ENCODE results near the gene IL6R. TPM values are rescaled to one million over a fixed set of nuclear protein-coding genes. Genes with fewer than 3 reads are reported as not detected.

The IL6R gene
- total RNA-seq, 2 experiments from 2014 or later = 15.7 to 16.0 TPM

- Mint-ChIP-seq H3K4me3 (peak overlapping the region; percentile 77), H3K36me3 (ENCODE audit: low read depth) (peaks cover 3% of the 10 kb centered on the region), H3K27ac (peak overlapping the region; percentile 88), H3K27me3 (peaks cover 19% of the 10 kb centered on the region), H3K4me1 (peaks cover 79% of the 10 kb centered on the region), H3K9me3 (no peaks in the 10 kb centered on the region)
- POLR2A ChIA-PET = interaction anchor here (1.0 to 3.9 kb wide), 7 partner anchors 10 to 80 kb away, joined by 3 to 36 read pairs (median 4); no protein-coding TSS in a partner anchor
- CTCF ChIA-PET = interaction anchor here (0.6 to 2.8 kb wide), 10 partner anchors 10 to 470 kb away, joined by 3 to 9 read pairs (median 4); no protein-coding TSS in a partner anchor
- DNase-seq = no peak
Observed at GRCh38 chr1:154408174-154408777, 3.1 kb downstream of the IL6R start.

GRCh38 chr1:154410185-154410827, 5.2 kb downstream of the IL6R start:
- CTCF ChIA-PET = interaction anchor here (1.1 to 1.8 kb wide), 3 partner anchors 9 to 58 kb away, joined by 3 to 4 read pairs (median 3); no protein-coding TSS in a partner anchor
- POLR2A ChIA-PET = interaction anchor here (1.0 to 2.5 kb wide), 6 partner anchors 10 to 72 kb away, joined by 3 to 14 read pairs (median 4); no protein-coding TSS in a partner anchor
- peaks cover 64% of the 10 kb centered on the region for H3K4me1 Mint-ChIP-seq
- DNase-seq = peak; percentile 28
- peak overlapping the region; percentile 3 for H3K4me3 Mint-ChIP-seq
- H3K36me3 Mint-ChIP-seq (ENCODE audit: low read depth) = peaks cover 3% of the 10 kb centered on the region
- H3K27me3 Mint-ChIP-seq = peaks cover 13% of the 10 kb centered on the region
- peak overlapping the region; percentile 72 for H3K27ac Mint-ChIP-seq
- no peaks in the 10 kb centered on the region for H3K9me3 Mint-ChIP-seq

- Mint-ChIP-seq H3K4me1 (peaks cover 61% of the 10 kb centered on the region), H3K4me3 (no peak overlapping the region), H3K9me3 (no peaks in the 10 kb centered on the region), H3K36me3 (ENCODE audit: low read depth) (peaks cover 5% of the 10 kb centered on the region), H3K27ac (peak overlapping the region; percentile 72), H3K27me3 (peaks cover 7% of the 10 kb centered on the region)
- POLR2A ChIA-PET = interaction anchor here (1.3 to 2.5 kb wide), 2 partner anchors 9 to 52 kb away, joined by 4 to 14 read pairs; no protein-coding TSS in a partner anchor
- CTCF ChIA-PET = interaction anchor here (0.6 to 1.8 kb wide), 3 partner anchors 8 to 1901 kb away, joined by 3 to 5 read pairs (median 4); no protein-coding TSS in a partner anchor
- no peak for DNase-seq
Observed at GRCh38 chr1:154411525-154411924, 6.4 kb downstream of the IL6R start.

GRCh38 chr1:154413177-154413783, 8.1 kb downstream of the IL6R start:
- H3K4me1 Mint-ChIP-seq = peaks cover 51% of the 10 kb centered on the region
- H3K4me3 Mint-ChIP-seq = no peak overlapping the region
- H3K36me3 Mint-ChIP-seq (ENCODE audit: low read depth) = peaks cover 5% of the 10 kb centered on the region
- peaks cover 1% of the 10 kb centered on the region for H3K27me3 Mint-ChIP-seq
- ChIA-PET CTCF (interaction anchor here (0.7 kb wide), 1 partner anchor 66 kb away, joined by 3 read pairs; no protein-coding TSS in a partner anchor), POLR2A (interaction anchor here (1.2 kb wide), 1 partner anchor 10 kb away, joined by 6 read pairs; no protein-coding TSS in a partner anchor)
- H3K27ac Mint-ChIP-seq = no peak overlapping the region
- H3K9me3 Mint-ChIP-seq = no peaks in the 10 kb centered on the region
- DNase-seq = no peak

- Mint-ChIP-seq H3K27me3 (peaks cover 1% of the 10 kb centered on the region), H3K27ac (no peak overlapping the region), H3K36me3 (ENCODE audit: low read depth) (peaks cover 2% of the 10 kb centered on the region), H3K4me3 (no peak overlapping the region), H3K4me1 (peaks cover 52% of the 10 kb centered on the region), H3K9me3 (no peaks in the 10 kb centered on the region)
- POLR2A ChIA-PET = interaction anchor here (0.9 to 1.3 kb wide), 3 partner anchors 11 to 27 kb away, joined by 3 to 6 read pairs (median 3); no protein-coding TSS in a partner anchor
- DNase-seq = no peak
- CTCF ChIA-PET = interaction anchor here (0.5 to 1.4 kb wide), 5 partner anchors 9 to 1253 kb away, joined by 3 to 4 read pairs (median 3); no protein-coding TSS in a partner anchor
Observed at GRCh38 chr1:154414606-154415005, 9.5 kb downstream of the IL6R start.

- peaks cover 50% of the 10 kb centered on the region for H3K4me1 Mint-ChIP-seq
- H3K9me3 Mint-ChIP-seq = no peaks in the 10 kb centered on the region
- no peak overlapping the region for H3K4me3 Mint-ChIP-seq
- ChIA-PET CTCF (interaction anchor here (0.7 to 1.5 kb wide), 2 partner anchors 11 to 16 kb away, joined by 5 to 6 read pairs; no protein-coding TSS in a partner anchor), POLR2A (interaction anchor here (1.3 kb wide), 1 partner anchor 10 kb away, joined by 5 read pairs; no protein-coding TSS in a partner anchor)
- H3K27ac Mint-ChIP-seq = no peak overlapping the region
- no peak for DNase-seq
- H3K36me3 Mint-ChIP-seq (ENCODE audit: low read depth) = peaks cover 2% of the 10 kb centered on the region
- H3K27me3 Mint-ChIP-seq = no peaks in the 10 kb centered on the region
Observed at GRCh38 chr1:154416471-154417337, 11.6 kb downstream of the IL6R start.

GRCh38 chr1:154417338-154417608, 12.1 kb downstream of the IL6R start:
- no peaks in the 10 kb centered on the region for H3K9me3 Mint-ChIP-seq
- H3K36me3 Mint-ChIP-seq (ENCODE audit: low read depth) = peaks cover 2% of the 10 kb centered on the region
- no peaks in the 10 kb centered on the region for H3K27me3 Mint-ChIP-seq
- POLR2A ChIA-PET = no interaction called here
- CTCF ChIA-PET = interaction anchor here (0.7 to 1.5 kb wide), 2 partner anchors 12 to 15 kb away, joined by 5 to 6 read pairs; no protein-coding TSS in a partner anchor
- DNase-seq = no peak
- no peak overlapping the region for H3K27ac Mint-ChIP-seq
- no peak overlapping the region for H3K4me3 Mint-ChIP-seq
- peaks cover 53% of the 10 kb centered on the region for H3K4me1 Mint-ChIP-seq

GRCh38 chr1:154418062-154418921, 13.1 kb downstream of the IL6R start:
- peaks cover 55% of the 10 kb centered on the region for H3K4me1 Mint-ChIP-seq
- H3K27ac Mint-ChIP-seq = peak overlapping the region; percentile 77
- H3K4me3 Mint-ChIP-seq = no peak overlapping the region
- ChIA-PET CTCF (no interaction called here), POLR2A (interaction anchor here (0.7 to 3.9 kb wide), 2 partner anchors 11 kb away, joined by 4 to 36 read pairs; no protein-coding TSS in a partner anchor)
- no peaks in the 10 kb centered on the region for H3K9me3 Mint-ChIP-seq
- DNase-seq = no peak
- no peaks in the 10 kb centered on the region for H3K27me3 Mint-ChIP-seq
- peaks cover 2% of the 10 kb centered on the region for H3K36me3 Mint-ChIP-seq (ENCODE audit: low read depth)

GRCh38 chr1:154418923-154419619, 13.9 kb downstream of the IL6R start:
- Mint-ChIP-seq H3K36me3 (ENCODE audit: low read depth) (peaks cover 2% of the 10 kb centered on the region), H3K4me3 (peak overlapping the region; percentile 40), H3K27me3 (no peaks in the 10 kb centered on the region), H3K4me1 (peaks cover 53% of the 10 kb centered on the region), H3K9me3 (no peaks in the 10 kb centered on the region), H3K27ac (peak overlapping the region; percentile 77)
- no peak for DNase-seq
- ChIA-PET CTCF (interaction anchor here (0.9 to 2.0 kb wide), 7 partner anchors 7 to 60 kb away, joined by 3 to 10 read pairs (median 3); no protein-coding TSS in a partner anchor), POLR2A (interaction anchor here (0.7 to 3.9 kb wide), 8 partner anchors 8 to 76 kb away, joined by 3 to 36 read pairs (median 6); no protein-coding TSS in a partner anchor)

GRCh38 chr1:154419620-154420571, 14.8 kb downstream of the IL6R start:
- DNase-seq = peak; percentile 67
- peaks cover 53% of the 10 kb centered on the region for H3K4me1 Mint-ChIP-seq
- no peaks in the 10 kb centered on the region for H3K9me3 Mint-ChIP-seq
- peak overlapping the region; percentile 77 for H3K27ac Mint-ChIP-seq
- ChIA-PET POLR2A (interaction anchor here (0.6 to 3.9 kb wide), 14 partner anchors 9 to 77 kb away, joined by 3 to 36 read pairs (median 4); no protein-coding TSS in a partner anchor), CTCF (interaction anchor here (0.9 to 2.0 kb wide), 10 partner anchors 8 to 85 kb away, joined by 3 to 10 read pairs (median 3); no protein-coding TSS in a partner anchor)
- H3K36me3 Mint-ChIP-seq (ENCODE audit: low read depth) = peaks cover 2% of the 10 kb centered on the region
- H3K4me3 Mint-ChIP-seq = peak overlapping the region; percentile 40
- H3K27me3 Mint-ChIP-seq = no peaks in the 10 kb centered on the region

Data from activated CD4-positive, alpha-beta memory T cell treated with anti-CD3 and anti-CD28 coated beads, Interleukin-2, amount 10 ng/mL, durations not matched to agents 7 days and 5 days (primary cell).